Endodermal cell (in vitro differentiated cells): Measurements from ENCODE around the gene GPR39. TPM values are rescaled to one million over a fixed set of nuclear protein-coding genes. Genes with fewer than 3 reads are reported as not detected.
A peak's percentile ranks its signal among the peaks of the same experiment; 100 is the strongest.
"Not testable (repeated sequence)": the region's sequence is repeated elsewhere in the genome, so short reads cannot be mapped to it uniquely, and the experiment has no call there.

Source experiments
- DNase-seq: peaks from one replicate; pipeline ENCODE4 v3.0.0-alpha.2; 2017
- H3K27ac ChIP-seq: 2 replicates; pipeline ENCODE4 v1.5.1; 2013; ENCODE audit warnings: mild to moderate bottlenecking, low read depth, low read length, moderate library complexity
- H3K27me3 ChIP-seq: 2 replicates; pipeline ENCODE4 v1.6.1; 2013; ENCODE audit warnings: mild to moderate bottlenecking, low read length, moderate library complexity; ENCODE audit not compliant: insufficient read depth, control insufficient read depth, poor library complexity, severe bottlenecking
- H3K36me3 ChIP-seq: 2 replicates; pipeline ENCODE4 v1.7.0; 2013; ENCODE audit warnings: mild to moderate bottlenecking, low read length, moderate library complexity; ENCODE audit not compliant: control insufficient read depth, insufficient read depth
- H3K4me1 ChIP-seq: one replicate; pipeline ENCODE4 v1.7.0; 2013; ENCODE audit warnings: low read length; ENCODE audit not compliant: control insufficient read depth, insufficient read depth
- H3K4me3 ChIP-seq: 2 replicates; pipeline ENCODE4 v1.5.1; 2013; ENCODE audit warnings: mild to moderate bottlenecking, low read length, moderate library complexity
- H3K9ac ChIP-seq: 2 replicates; pipeline ENCODE4 v1.6.1; 2013; ENCODE audit warnings: mild to moderate bottlenecking, low read length, moderate library complexity; ENCODE audit not compliant: poor library complexity, severe bottlenecking; ENCODE audit errors: extremely low read depth
- H3K9me3 ChIP-seq: 2 replicates; pipeline ENCODE4 v1.6.1; 2013; ENCODE audit warnings: mild to moderate bottlenecking, low read length, moderate library complexity; ENCODE audit not compliant: control insufficient read depth
- H3K27ac Mint-ChIP-seq: 2 replicates; pipeline ENCODE4 v1.8.0; 2020; ENCODE audit warnings: mixed read lengths
- H3K27me3 Mint-ChIP-seq: 2 replicates; pipeline ENCODE4 v1.8.0; 2021; ENCODE audit warnings: mild to moderate bottlenecking, mixed read lengths; ENCODE audit not compliant: insufficient read depth
- H3K36me3 Mint-ChIP-seq: 2 replicates; pipeline ENCODE4 v1.8.0; 2020; ENCODE audit warnings: low read depth, mixed read lengths
- H3K4me1 Mint-ChIP-seq: 2 replicates; pipeline ENCODE4 v1.8.0; 2020; ENCODE audit warnings: mixed read lengths
- H3K4me3 Mint-ChIP-seq: 2 replicates; pipeline ENCODE4 v1.8.0; 2020; ENCODE audit warnings: mild to moderate bottlenecking, moderate library complexity, mixed read lengths
- H3K9me3 Mint-ChIP-seq: 2 replicates; pipeline ENCODE4 v1.8.0; 2020; ENCODE audit warnings: mild to moderate bottlenecking, mixed read lengths
- CTCF ChIP-seq: fragments of 200-600 bp; sonication (generic); conservative IDR thresholded peaks from 2 replicates; pipeline ENCODE4 v1.5.0; 2021; ENCODE audit warnings: antibody characterized with exemption, mild to moderate bottlenecking
- WGBS, 2 experiments: methylation state at CpG; one replicate each; pipeline versions ENCODE4 v1.1.5 to v1.1.7; 2013; ENCODE audit warnings: missing lambda C conversion rate in 2 of 2, mixed read lengths in 1 of 2; ENCODE audit not compliant: insufficient coverage in 1 of 2, insufficient read length in 1 of 2; 5-methylcytosine and 5-hydroxymethylcytosine counted together
- total RNA-seq, 2 donors: library from RNA; stranded (reverse); fragmentation: NEBNext Ultra II Directional in 1 of 2; extraction: Animal tissue kit (Norgen Biotek cat#: 25700) in 1 of 2; gene quantifications; 2 replicates in 1 of 2; 3 replicates in 1 of 2; pipeline ENCODE4 v1.2.1, GENCODE V29; 2021

Gene GPR39
- total RNA-seq, 2 donors from 2014 or later, result 9.4 to 14.6 TPM

- WGBS, 2 experiments, result 83% methylated on average over 4 of the region's 4 CpGs; no CpG with 5 or more reads in 1 of the 2 experiments
- Histone ChIP-seq H3K27me3 (no peaks in the 10 kb centered on the region), H3K36me3 (no peaks in the 10 kb centered on the region), H3K4me1 (no peaks in the 10 kb centered on the region), H3K9ac (no peak overlapping the region), H3K9me3 (no peaks in the 10 kb centered on the region), H3K4me3 (no peak overlapping the region), H3K27ac (no peak overlapping the region)
- DNase-seq, result no peak
- Mint-ChIP-seq H3K27me3 (no peaks in the 10 kb centered on the region), H3K36me3 (peaks cover 5% of the 10 kb centered on the region), H3K4me1 (peaks cover 6% of the 10 kb centered on the region), H3K4me3 (no peak overlapping the region), H3K9me3 (peaks cover 11% of the 10 kb centered on the region), H3K27ac (no peak overlapping the region)
- TF ChIP-seq CTCF, result no peak
Measured at GRCh38 chr2:132522901-132523300, 106.3 kb downstream of the GPR39 start.

GRCh38 chr2:132537061-132537460 is 120.5 kb downstream of the GPR39 start:
- H3K4me3 Mint-ChIP-seq, H3K36me3 Mint-ChIP-seq, H3K9ac ChIP-seq, H3K27ac Mint-ChIP-seq, H3K36me3 ChIP-seq, H3K27me3 ChIP-seq, H3K4me1 ChIP-seq, H3K4me3 ChIP-seq, H3K27ac ChIP-seq, H3K4me1 Mint-ChIP-seq, DNase-seq, H3K27me3 Mint-ChIP-seq: not testable (repeated sequence)
- 92 to 100% methylated on average over 1 of the region's 1 CpG for WGBS, 2 experiments
- H3K9me3 Mint-ChIP-seq, result peaks cover 31% of the 10 kb centered on the region
- H3K9me3 ChIP-seq, result peaks cover 10% of the 10 kb centered on the region

- Mint-ChIP-seq H3K4me3 (no peak overlapping the region), H3K4me1 (peaks cover 19% of the 10 kb centered on the region)
- H3K27ac ChIP-seq, result no peak overlapping the region
Measured at GRCh38 chr2:132538331-132538855, 121.8 kb downstream of the GPR39 start.

More at GRCh38 chr2:132538331-132538855, 121.8 kb downstream of the GPR39 start:
- Histone ChIP-seq H3K9ac (no peak overlapping the region), H3K36me3 (peaks cover 6% of the 10 kb centered on the region), H3K4me1 (peaks cover 2% of the 10 kb centered on the region), H3K27me3 (no peaks in the 10 kb centered on the region), H3K9me3 (peaks cover 24% of the 10 kb centered on the region), H3K4me3 (no peak overlapping the region)
- Mint-ChIP-seq H3K27me3 (no peaks in the 10 kb centered on the region), H3K27ac (no peak overlapping the region), H3K36me3 (peaks cover 7% of the 10 kb centered on the region), H3K9me3 (peaks cover 35% of the 10 kb centered on the region)
- TF ChIP-seq CTCF, result no peak
- 72 to 88% methylated on average over 2 to 4 of the region's 4 CpGs for WGBS, 2 experiments
- peak; percentile 46 for DNase-seq
